ENCODE results near the gene USHBP1. TPM values are rescaled to one million over a fixed set of nuclear protein-coding genes. Genes with fewer than 3 reads are reported as not detected.
A peak's percentile ranks its signal among the peaks of the same experiment; 100 is the strongest.

Gene USHBP1
- total and polyA plus RNA-seq, 2 of the 13 experiments (the other 11 are each of a cell fraction or from before 2014, with no cell fraction given): 0.15 to 1.5 TPM

GRCh38 chr19:17243211-17243829, 21.2 kb downstream of the USHBP1 start (continued):
- TF ChIP-seq ZNF576 (CRISPR knock-in tag; IDR thresholded peaks at IDR 0.05) (no peak), TEAD3 (CRISPR knock-in tag; optimal IDR thresholded peaks at IDR 0.05; ENCODE audit: borderline replicate concordance) (no peak), RARA (CRISPR knock-in tag; IDR thresholded peaks at IDR 0.05) (no peak; the same call in 1 of the 2 replicates), HOXA3 (CRISPR knock-in tag; IDR thresholded peaks at IDR 0.05) (peak; percentile 45; the same call in 1 of the 2 replicates), ZBTB20 (CRISPR knock-in tag; IDR thresholded peaks at IDR 0.05; ENCODE audit: borderline replicate concordance, low read depth) (no peak), MLXIP (CRISPR knock-in tag; IDR thresholded peaks at IDR 0.05; ENCODE audit: borderline replicate concordance) (no peak), HDAC1 (CRISPR knock-in tag; IDR thresholded peaks at IDR 0.05) (peak; percentile 23; the same call in 1 of the 2 replicates), KLF13 (CRISPR knock-in tag; IDR thresholded peaks at IDR 0.05) (no peak), RAD51 (IDR thresholded peaks at IDR 0.05; ENCODE audit: borderline replicate concordance) (no peak), ZNF383 (CRISPR knock-in tag; IDR thresholded peaks at IDR 0.05; ENCODE audit: borderline replicate concordance) (no peak), ZUFSP (CRISPR knock-in tag; IDR thresholded peaks at IDR 0.05; ENCODE audit: borderline replicate concordance) (no peak), RFXAP (CRISPR knock-in tag; IDR thresholded peaks at IDR 0.05; ENCODE audit: borderline replicate concordance) (no peak), HNF4A (CRISPR knock-in tag; IDR thresholded peaks at IDR 0.05) (peak; percentile 87), ZNF484 (CRISPR knock-in tag; IDR thresholded peaks at IDR 0.05; ENCODE audit: borderline replicate concordance, low read depth) (no peak), ZNF230 (CRISPR knock-in tag; IDR thresholded peaks at IDR 0.05) (no peak), ZNF18 (CRISPR knock-in tag; IDR thresholded peaks at IDR 0.05; ENCODE audit: insufficient replicate concordance) (no peak), ZNF24 (IDR thresholded peaks at IDR 0.05) (no peak), IRX3 (CRISPR knock-in tag; IDR thresholded peaks at IDR 0.05; ENCODE audit: borderline replicate concordance, low read depth) (no peak)

Measured in HepG2 (cell line).